AG08395 (cell line): Measurements from ENCODE around the gene CDH23.
A peak's percentile ranks its signal among the peaks of the same experiment; 100 is the strongest.

ENCODE experiments used
- DNase-seq: peaks from one replicate; pipeline ENCODE4 v3.0.0; 2012; ENCODE audit warnings: mixed read lengths, low spot score

Gene CDH23

DNA sequence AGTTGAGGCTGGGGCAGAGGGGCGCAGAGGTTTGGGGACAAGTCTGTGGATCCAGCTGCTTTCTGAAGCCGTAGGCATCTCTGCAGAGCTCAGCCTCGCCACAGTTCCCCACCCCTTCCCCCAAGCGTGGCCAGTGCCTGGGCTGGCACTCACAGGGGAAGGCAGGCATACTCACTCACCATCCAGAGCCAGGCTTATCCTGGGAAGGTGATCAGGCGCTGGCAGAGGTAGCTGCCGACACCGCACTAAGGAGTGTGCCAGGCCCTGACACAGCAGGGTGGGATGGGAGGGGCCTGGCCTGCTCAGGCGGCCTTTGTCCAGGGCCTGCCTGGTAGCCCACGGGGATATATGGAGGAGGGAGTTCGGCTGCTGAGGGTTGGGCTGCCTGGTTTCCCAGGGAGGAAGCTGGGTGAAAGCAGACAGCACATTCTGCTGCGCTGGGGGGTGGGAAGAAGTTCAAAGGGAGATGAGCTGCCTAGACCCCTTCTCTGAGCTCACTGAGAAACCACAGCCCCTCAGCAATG lies 360.7 kb downstream of the CDH23 start:
- DNase-seq: no peak

DNA sequence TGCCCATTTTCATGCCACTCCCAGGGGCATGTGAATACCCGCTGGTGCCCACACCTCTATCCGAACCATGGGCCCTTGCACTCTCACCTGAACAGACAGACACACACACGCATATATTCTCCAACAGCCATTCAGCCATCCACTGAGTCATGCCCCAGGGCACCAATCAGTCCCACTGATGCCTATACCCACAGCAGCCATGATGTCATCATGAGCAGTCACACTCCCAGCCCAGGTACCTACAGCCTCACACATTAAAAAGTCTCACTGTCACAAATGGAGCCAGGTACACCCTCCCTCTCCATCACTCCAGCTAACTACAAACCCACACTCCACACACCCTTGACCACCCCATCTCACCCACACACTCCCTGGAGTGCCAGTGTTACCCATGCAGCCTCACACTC lies 364.4 kb downstream of the CDH23 start:
- DNase-seq: no peak

DNA sequence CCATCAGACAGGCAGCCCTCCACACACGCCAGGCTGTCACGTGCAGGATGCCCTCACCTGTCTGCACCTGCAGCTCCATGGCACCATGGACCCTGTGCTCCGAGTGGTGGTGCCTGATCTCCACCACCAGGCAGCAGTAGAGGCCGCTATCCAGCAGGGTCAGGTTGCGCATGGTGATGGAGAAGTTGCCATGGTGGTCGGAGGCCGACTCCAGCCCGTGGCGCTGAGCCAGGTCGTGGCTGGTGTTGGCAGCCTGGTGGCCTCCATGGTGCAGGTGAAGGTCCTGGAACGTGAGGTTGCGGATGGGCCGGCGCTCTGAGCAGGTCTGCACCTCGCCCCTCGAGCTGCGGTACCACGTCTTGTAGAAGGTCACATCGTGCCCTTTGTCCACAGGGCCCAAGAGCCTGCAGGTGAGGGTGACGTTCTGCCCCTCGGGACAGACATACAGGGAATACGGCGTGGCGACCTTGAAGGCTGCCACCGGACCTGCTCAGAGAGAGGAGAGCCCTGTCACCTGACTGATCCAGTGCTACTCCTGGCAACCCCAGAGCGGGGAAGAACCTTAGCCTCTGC lies 364.9 kb downstream of the CDH23 start:
- DNase-seq: no peak

DNA sequence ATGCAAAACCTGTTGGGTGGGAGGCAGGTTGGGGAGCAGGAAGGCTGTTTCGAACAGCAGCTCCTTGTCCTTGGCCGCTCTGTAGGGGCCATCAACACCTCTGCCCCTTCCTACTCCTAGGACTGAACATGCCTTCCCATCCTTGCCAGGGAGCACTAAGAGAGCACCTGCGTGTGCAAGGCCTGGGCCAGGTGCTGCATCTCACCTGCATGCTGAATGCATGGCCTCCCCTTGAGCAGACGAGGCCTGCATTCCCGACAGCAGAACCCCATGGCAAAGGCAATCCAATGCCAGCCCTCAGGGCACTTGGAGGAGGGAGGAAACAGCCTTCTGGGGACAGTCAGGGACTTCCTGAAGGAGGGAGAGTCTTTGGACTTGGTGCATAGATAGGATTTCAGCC lies 365.6 kb downstream of the CDH23 start:
- DNase-seq: no peak

DNA sequence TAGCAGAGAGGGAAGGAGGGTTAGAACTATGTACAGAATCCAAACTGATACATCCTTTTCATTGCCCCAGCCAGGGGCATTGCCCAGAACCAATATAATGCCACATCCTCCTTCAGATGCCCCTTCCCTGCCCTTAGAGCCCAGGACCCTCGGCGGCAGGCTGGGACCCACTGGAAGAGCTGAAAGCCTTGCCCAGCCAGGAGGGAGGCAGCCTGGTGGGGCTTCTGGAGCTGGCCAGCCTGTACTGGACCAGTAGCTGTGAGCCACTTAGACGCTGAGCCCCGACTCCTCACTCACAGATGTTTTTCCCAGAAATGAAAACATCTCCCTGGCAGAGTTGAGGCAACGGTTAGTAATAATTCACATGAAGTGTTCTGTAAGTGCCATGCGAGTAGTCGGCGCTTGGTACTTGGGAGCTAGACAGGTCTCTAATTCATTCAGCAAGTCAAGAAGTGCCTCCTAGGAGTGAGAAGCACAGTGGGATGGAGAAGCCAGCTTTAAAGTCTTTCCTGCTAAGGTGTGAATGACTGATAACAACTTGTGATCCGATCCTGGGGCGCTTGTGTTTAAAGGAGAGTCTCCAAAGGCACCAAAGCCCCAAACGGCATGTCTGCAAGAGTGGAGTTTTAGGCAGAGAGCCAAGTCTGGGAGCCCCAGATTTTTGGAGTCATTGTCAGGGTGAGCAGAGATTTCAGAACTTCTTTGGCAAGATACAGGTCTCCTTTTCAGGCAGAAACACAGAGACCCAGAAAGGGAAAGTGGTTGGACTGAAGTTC lies 366.8 kb downstream of the CDH23 start:
- peak; percentile 45 for DNase-seq

DNA sequence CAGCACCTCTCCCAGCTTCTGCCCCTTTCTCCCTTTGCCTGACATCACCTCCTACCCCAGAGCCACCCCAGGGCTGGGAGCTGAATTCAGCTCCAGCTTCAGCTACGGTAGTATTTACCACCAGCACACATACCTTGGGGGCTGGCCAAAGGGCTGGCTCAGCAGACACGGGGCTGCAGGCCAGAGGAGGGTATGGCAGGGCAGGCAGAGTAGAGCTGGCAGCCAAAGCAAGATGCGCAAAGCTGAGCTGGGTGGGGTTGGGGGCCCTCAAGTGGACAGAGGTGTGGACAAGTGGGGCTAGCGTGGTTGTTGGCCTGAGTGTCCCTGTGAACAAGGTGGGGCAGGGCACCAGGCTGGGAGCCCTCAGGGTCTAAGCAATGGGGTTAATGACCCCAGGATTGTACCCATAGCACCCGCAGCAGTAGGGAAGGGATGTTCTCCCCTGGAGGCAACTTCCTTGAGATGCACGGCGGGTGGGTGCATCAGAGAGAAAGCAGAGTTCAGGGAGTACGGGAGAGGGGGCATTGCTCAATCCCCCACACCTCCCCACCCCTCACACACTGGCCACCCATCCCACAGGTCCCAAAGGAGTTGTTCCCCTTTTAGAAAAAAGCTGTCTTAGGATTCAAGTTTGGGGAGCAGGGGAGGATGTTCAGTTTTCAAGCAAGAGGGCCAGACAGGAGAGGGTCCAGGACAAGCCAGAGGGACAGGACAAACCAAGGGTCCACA lies 368.6 kb downstream of the CDH23 start:
- DNase-seq: peak; percentile 54

DNA sequence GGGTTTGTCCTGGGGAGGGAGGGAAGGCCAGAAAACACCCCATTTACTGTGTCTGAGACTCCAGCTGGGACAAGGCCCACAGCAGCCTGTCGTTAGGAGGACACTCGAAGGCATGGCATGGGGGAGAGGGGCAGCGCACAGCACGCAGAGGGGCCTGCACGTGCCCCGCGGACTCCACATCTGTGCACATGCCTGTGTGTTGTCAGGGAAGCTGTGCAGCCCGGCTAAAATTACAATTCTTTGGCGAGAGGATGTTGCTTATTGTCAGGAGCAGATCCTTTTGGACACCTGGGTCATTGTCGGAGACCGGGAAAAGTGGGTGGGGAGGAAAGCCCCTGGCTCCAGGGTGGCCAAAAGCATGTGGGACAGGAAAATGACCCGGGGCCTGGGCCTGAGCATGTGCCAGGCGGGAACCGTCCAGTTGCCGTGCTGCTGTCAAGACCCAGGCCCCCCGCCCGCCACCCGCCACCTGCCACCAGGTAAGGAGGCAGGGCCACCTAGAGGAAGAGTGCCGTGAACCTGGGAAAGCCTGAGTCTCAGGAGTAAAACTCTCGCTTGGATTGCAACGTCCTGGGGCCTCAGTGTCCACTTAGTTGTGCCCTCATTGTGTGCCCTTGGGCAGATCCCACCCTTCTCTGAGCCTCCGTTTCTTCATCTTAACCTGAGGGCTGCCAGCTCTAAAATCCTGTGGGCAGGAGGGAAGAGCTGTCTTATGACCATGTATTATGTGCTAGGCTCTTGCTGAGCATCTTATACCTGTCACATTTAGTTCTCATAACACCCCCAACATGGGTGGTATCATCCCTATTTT lies 369.4 kb downstream of the CDH23 start:
- DNase-seq: no peak

DNA sequence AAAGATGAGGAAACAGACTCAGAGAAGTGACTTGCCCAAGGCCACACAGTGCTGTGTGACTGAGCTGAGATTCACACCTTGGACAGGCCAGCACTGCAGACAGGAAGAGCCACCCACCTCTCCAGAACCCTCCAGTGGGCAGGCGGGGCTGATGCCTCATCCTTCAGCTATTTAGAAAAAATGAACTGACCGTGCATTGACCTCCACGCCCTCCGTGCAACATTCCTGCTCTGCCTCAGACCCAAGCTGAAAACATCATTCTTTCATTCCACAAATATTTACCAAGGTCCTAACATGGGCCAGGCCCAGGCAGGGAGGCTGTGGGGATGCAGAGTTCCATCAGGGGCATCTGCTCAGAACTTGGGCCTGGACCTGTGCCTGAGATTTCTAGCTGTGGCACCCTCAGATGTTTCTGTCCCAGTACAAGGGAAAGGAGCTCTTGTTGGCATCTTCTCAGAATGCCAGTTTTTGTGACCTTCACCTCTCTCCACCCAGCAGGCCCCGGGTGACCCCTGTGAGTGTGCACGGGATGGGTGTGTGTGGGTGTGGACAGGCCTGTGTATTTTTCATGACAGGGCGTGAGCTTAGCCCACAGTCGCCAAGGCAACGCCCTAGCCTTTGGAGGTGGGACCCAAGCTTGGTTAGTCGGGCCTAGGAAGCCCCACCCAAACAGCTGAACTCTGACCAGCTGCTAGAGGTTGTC lies 370.1 kb downstream of the CDH23 start:
- peak; percentile 91 for DNase-seq

DNA sequence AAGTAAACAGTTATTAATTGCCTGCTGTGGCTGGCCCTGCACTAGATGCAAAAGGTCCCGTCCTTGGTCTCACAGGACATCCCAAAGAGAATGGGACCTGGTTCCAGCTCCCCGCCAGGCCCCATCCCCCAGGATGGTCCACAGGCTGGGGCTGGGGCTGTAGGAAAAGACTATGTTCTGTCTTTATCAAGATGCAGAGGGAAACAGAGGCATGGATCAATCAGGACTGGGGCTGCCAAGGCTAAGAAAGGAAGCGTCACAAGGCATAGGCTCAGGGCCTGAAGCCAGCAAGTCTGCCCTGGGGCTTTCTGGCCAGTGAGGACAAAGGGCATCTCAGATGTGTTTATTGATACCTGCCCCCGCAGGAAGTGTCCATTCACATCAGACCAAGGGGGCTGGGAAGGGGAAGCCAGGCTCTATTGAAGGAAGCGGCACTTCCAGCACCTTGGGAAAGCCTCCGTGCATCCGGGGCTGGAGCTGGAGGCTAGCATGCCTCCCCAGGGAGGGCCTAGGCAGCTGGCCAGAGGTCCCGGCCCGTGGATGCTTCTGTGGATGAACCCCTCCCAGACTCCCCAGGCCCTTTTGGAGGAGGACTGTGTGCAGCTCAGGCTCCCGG lies 370.8 kb downstream of the CDH23 start:
- peak; percentile 39 for DNase-seq

DNA sequence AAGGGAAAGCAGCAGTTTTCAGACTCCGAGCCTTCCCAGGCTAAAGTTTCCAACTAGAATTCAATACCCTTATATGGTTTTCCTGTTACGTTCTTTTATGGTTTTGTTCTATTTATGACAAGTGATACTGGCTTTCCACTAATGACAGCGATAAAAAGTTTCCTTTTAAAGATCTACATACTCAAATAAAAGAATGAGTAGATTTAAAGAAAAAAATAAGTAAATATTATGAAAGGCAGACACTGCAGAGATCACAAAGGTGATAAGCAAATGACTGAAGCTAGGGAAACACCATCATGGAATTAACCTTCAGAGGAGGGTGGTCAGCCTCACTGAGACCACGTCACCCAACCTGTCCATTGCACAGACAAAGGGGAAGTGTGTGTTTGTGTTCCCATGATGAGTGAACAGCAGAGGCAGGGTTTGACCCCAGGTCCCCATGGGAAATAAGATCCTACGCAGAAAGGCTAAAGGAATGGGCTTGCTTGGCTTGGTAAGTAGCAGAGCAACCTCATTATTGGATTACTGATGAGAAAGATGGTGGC lies 372.6 kb downstream of the CDH23 start:
- DNase-seq: no peak

DNA sequence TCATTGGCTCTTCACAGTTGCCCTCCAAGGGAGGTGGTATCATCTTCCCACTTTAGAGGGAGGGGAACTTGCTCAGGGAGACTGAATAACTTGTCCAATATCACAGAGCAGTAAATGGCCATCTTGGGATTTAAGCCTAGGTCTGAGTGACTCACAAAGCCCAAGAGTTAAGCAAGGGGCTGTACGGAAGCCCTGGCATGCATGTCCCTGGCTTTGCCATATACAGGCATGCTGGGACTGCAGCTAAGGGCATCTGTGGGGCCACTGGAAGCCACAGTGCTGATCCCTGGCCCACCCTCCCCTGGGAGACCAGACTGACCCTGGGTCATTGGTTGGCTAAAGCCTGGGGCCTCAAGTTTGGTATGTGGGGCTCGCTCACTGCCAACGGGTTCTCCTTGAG lies 373.5 kb downstream of the CDH23 start:
- no peak for DNase-seq

DNA sequence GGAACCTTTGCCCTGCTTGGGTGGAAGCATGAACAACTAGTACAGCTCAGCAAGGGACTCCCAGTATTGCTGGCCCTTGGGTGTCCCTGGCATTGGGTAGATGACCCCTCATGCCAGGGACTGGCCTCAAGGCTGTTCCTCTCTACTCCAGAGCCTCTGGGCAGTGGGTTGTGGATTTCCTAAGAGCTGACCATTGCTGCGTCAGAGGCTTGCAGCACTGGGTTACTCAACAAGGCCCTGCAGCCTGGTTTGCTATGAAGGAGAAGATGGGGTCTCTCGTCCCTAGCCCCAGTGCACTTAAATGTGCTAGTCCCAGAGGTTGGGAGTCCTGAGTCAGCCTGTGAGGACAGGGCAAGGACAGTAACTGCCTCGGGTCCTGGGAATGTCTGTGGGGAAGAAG lies 374.1 kb downstream of the CDH23 start:
- no peak for DNase-seq

DNA sequence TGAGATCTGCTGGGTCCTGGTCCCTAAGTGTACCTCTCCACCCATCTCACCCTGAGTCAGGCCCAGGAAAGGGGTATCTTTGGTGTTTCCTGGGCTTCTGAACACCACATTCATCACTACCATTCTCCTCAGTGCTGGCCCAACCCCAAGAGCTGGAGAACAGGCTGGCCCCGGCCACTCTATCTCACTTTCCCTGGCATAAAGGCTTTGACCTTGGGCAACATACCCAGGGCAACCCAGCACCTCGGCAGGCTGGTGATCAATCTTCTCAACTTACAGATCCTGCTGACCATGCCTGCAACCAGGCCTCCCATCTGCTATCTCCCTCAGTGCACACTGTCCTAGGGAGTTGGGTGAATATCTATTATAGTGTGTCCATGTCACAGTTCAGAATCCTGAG lies 374.5 kb downstream of the CDH23 start:
- DNase-seq: no peak

DNA sequence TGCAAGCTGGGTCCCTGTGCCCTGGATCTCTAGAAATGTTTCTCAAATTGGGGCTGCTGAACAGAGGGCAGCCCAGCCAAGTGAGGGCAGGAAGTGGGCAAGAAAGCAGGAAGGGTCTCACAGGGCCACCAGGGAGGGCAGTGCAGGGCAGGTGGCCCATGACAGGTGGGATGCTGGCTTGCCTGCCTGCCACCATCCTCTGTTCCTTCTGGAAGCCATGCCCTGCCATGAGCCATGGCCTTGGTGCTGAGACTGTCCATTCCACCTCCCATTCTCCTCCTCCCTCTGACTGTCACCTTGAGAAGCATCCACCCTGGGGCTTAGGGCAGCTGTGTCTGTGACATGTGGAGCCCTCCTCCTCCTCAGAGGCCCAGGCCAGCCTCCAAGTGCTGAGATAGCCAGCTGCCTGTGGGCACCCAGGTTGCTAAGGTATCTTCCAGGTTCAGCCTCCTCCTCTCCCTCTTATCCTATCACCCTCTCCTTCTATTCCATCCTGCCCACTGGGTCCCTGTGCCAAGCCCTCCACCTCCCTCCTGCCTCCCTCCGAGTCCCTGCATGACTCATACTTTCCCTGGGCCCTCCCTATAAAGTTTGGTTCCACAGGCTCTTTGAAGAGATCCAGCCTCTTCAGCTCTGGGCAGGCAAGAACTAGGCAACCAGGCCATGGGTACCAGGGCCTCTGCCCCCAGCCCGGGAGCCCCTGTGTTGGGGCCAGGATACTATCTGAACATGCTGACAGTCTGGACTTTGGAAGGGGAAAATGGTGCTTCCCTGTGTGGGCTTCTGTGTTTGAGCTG lies 375.3 kb downstream of the CDH23 start:
- peak; percentile 88 for DNase-seq

DNA sequence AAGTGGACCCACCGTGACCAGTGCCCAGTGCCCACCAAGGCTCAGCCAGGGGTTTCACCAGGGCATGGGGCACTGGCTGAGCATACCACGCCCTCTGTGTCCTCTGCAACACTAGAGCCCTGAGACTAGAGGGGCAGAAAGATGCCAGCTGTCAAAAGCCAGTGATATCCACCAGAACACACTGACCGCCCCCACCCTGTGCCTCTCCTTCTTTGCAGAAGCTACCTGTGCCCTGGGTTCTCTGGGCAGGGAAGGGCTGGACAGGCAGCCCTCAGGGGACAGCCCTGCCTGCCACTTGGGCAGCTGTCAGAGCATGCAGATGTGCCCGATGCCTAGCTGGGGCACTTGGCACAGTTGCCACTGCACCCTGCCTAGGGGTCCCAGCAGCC lies 376.1 kb downstream of the CDH23 start:
- no peak for DNase-seq

DNA sequence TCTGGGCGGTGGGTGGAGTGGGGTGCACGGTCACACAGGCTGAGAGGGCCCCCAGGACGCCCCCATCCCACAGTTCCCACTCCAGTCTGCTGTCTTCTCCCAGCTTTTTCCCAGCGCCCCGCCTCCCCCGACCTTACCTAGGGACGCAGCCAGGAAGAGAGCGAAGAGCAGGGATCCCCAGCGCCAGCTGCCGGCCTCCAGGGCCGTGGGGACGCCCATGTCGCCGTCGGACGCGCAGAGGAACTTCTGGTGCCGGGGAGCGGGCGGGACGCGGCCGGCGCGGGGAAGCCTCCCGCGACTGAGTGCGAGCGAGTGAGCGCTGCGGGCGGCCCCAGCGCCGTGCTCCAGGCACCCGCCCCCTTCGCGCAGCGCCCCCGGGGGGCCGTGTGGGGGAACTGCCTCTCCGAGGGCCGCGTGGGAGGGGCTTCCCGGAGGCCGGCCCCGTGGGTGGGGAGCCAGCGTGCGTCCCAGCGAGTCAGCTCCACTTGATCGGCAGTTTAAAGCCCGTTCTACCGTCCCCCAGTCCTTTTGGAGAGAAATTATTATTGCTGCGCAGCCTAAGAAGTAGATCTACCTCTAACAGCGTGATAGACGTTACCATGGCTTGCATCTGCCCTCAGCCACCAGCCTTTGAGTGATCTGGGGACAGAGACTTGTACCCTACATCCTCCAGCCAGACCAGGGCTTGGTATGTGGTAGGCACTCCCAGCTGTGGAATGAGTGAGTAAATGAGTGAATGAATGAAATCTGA lies 376.7 kb downstream of the CDH23 start, which contains the start of gene VSIR:
Gene VSIR (minus strand): TSS at position 300 of the 751 bp plus-strand sequence. CDS start 81 bp downstream, at position 219.
- peak; percentile 93 for DNase-seq

DNA sequence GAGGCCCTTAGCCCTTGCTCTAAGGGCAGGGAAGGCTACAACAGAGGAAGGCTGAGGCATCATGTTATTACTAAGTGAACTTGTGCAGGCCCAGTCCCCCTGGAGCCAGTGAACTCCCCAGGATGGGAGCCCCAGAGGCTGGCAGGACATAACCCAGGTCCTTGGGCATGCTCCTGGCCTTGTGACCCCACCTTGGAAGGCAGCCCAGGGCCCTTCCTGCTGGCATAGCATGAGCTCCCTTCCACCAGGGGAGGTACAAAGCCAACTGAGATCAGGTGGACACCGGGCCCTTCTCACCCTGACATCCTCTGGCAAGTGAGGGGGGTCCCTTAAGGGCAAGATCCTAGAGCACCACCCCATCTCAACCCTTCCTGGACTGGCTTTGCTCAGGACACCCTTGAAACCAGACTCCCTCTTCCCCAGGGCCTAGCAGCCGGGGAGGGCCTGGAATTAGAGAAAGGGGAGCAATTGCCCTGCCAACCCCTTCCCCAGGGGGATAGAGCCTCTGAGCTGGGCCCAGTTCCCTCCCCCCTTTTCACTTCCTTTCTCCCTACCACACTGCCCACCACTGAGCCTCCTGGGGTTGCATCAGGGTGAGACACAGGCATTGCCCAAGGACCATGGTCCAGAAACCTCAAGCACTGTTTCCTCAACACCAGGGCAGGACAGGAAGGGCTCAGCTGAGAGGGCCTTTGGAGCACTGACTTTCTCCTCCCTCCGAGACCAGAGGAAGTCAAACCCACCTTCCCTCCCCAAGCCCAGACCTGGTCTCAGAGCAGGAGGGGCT lies 378.4 kb downstream of the CDH23 start:
- DNase-seq: no peak

DNA sequence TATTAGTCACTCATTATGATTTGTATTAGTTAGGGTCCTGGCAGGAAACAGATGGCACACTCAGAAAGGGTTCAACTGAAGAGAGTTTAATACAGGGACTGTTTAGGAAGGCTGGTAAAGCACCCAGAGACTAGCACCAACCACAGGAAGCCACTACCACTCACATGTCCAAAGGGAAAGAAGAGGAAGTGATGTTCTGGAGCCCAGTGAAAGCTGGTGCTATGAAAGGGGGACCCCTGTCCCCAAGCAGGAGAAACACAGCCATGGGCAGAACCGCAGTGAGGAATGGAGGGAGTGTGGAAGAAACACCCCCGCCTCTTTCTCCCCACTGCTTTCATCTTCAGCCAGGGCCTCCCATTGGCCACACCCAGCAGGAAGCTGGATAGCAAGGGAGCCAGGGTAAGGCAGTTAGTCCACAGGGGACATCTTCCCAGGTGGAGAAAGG lies 379.8 kb downstream of the CDH23 start:
- no peak for DNase-seq
